MM.1S (cell line): Measurements from ENCODE around the gene STAT5A.

ENCODE experiments used
- DNase-seq: peaks from one replicate; pipeline ENCODE4 v3.0.0-alpha.2; 2015
- H2AFZ ChIP-seq: fragments of 300-600 bp; sonication (generic); 2 replicates; pipeline ENCODE4 v1.6.0; 2016; ENCODE audit warnings: antibody characterized with exemption, low read length
- H3F3A ChIP-seq: fragments of 300-600 bp; sonication (generic); 2 replicates; pipeline ENCODE4 v1.6.1; 2016; ENCODE audit warnings: mild to moderate bottlenecking, antibody characterized with exemption, low read length, moderate library complexity, mixed read lengths; ENCODE audit not compliant: insufficient read depth
- H3K27ac ChIP-seq: fragments of 300-600 bp; sonication (generic); 2 replicates; pipeline ENCODE4 v1.5.1; 2016; ENCODE audit warnings: mild to moderate bottlenecking, low read length
- H3K27me3 ChIP-seq: fragments of 300-600 bp; sonication (generic); replicated peaks from 2 replicates; pipeline ENCODE4 v1.6.0; 2016; ENCODE audit warnings: low read length; ENCODE audit not compliant: insufficient read depth
- H3K36me3 ChIP-seq: fragments of 300-600 bp; sonication (generic); replicated peaks from 2 replicates; pipeline ENCODE4 v1.6.1; 2016; ENCODE audit warnings: mild to moderate bottlenecking, low read length, mixed read lengths; ENCODE audit not compliant: insufficient read depth
- H3K4me1 ChIP-seq: fragments of 300-600 bp; sonication (generic); 2 replicates; pipeline ENCODE4 v1.6.1; 2016; ENCODE audit warnings: low read length, mixed read lengths
- H3K4me2 ChIP-seq: fragments of 300-600 bp; sonication (generic); 2 replicates; pipeline ENCODE4 v1.6.0; 2016; ENCODE audit warnings: low read depth, low read length
- H3K4me3 ChIP-seq: fragments of 300-600 bp; sonication (generic); 2 replicates; pipeline ENCODE4 v1.5.1; 2016; ENCODE audit warnings: low read length, mixed read lengths
- H3K79me2 ChIP-seq: fragments of 300-600 bp; sonication (generic); 2 replicates; pipeline ENCODE4 v1.6.1; 2016; ENCODE audit warnings: mixed run types, low read length, mixed read lengths
- H3K9ac ChIP-seq: fragments of 300-600 bp; sonication (generic); 2 replicates; pipeline ENCODE4 v1.6.1; 2016; ENCODE audit warnings: low read length, mixed read lengths
- H3K9me2 ChIP-seq: fragments of 300-600 bp; sonication (generic); replicated peaks from 2 replicates; pipeline ENCODE4 v1.6.1; 2016; ENCODE audit warnings: mild to moderate bottlenecking, low read length, mixed read lengths; ENCODE audit not compliant: insufficient read depth
- H3K9me3 ChIP-seq: fragments of 300-600 bp; sonication (generic); replicated peaks from 2 replicates; pipeline ENCODE4 v1.6.1; 2016; ENCODE audit warnings: mild to moderate bottlenecking, low read length, mixed read lengths; ENCODE audit not compliant: insufficient read depth
- H4K20me1 ChIP-seq: fragments of 300-600 bp; sonication (generic); 2 replicates; pipeline ENCODE4 v1.6.1; 2016; ENCODE audit warnings: mild to moderate bottlenecking, low read length, moderate library complexity, mixed read lengths; ENCODE audit not compliant: insufficient read depth
- EZH2 ChIP-seq: fragments of 300-600 bp; sonication (generic); optimal IDR thresholded peaks from 2 replicates; pipeline ENCODE3; 2017; ENCODE audit warnings: low read depth, mild to moderate bottlenecking, antibody characterized with exemption, low read length, mixed read lengths
- EZH2phosphoT487 ChIP-seq: fragments of 300-600 bp; sonication (generic); IDR thresholded peaks from 2 replicates; pipeline ENCODE4 v1.6.1; 2018; ENCODE audit warnings: antibody characterized with exemption, low read length
- TF ChIP-seq, protein P1 (sequence below): fragments of 300-600 bp; sonication (generic); IDR thresholded peaks from 2 replicates; pipeline ENCODE4 v1.5.1; 2016; ENCODE audit warnings: antibody characterized with exemption, low read length, mixed read lengths

Gene STAT5A

DNA sequence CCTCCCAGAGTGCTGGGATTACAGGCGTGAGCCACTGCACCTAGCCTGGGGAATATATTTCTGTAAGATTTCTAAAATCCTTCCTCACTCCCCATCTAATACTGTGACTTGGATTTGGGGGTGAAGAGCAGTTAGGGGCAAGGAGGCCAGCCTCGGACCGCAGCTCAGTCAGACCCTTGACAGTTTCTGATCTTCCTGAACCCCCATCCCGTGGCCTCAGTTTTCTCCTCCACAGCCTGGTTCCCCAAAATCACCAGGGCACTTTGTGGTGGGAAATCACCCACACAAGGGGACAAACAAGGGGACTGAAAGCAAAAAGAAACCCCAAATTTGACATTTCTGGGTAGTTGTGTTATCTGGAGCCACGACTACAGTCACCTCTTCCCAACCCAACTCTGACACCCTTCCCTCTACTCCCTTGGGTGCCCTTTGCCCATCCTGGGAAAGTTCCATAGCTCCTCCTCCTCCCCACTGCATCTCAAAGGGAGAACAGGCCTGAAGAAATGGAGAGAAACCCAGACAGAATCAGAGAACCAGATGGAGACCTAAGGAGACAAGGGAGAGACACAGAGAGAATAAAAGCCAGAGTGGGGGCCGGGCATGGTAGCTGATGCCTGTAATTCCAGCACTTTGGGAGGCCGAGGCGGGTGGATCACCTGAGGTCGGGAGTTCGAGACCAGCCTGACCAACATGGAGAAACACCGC, 2.8 kb upstream of the STAT5A start:
- no peak for DNase-seq
- no peak overlapping the region for H3K27ac ChIP-seq
- H2AFZ ChIP-seq: no peak overlapping the region
- H3K36me3 ChIP-seq: no peaks in the 10 kb centered on the region
- no peak overlapping the region for H3K9ac ChIP-seq
- peaks cover 15% of the 10 kb centered on the region for H3K27me3 ChIP-seq
- H3F3A ChIP-seq: no peaks in the 10 kb centered on the region
- no peak overlapping the region for H3K4me2 ChIP-seq
- no peaks in the 10 kb centered on the region for H3K9me2 ChIP-seq
- H3K4me3 ChIP-seq: no peak overlapping the region
- H3K79me2 ChIP-seq: no peaks in the 10 kb centered on the region
- no peaks in the 10 kb centered on the region for H4K20me1 ChIP-seq
- TF ChIP-seq, protein P1, sequence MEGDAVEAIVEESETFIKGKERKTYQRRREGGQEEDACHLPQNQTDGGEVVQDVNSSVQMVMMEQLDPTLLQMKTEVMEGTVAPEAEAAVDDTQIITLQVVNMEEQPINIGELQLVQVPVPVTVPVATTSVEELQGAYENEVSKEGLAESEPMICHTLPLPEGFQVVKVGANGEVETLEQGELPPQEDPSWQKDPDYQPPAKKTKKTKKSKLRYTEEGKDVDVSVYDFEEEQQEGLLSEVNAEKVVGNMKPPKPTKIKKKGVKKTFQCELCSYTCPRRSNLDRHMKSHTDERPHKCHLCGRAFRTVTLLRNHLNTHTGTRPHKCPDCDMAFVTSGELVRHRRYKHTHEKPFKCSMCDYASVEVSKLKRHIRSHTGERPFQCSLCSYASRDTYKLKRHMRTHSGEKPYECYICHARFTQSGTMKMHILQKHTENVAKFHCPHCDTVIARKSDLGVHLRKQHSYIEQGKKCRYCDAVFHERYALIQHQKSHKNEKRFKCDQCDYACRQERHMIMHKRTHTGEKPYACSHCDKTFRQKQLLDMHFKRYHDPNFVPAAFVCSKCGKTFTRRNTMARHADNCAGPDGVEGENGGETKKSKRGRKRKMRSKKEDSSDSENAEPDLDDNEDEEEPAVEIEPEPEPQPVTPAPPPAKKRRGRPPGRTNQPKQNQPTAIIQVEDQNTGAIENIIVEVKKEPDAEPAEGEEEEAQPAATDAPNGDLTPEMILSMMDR: no peak
- TF ChIP-seq EZH2phosphoT487 (no peak), EZH2 (no peak)
- H3K9me3 ChIP-seq: no peaks in the 10 kb centered on the region
- no peaks in the 10 kb centered on the region for H3K4me1 ChIP-seq

DNA sequence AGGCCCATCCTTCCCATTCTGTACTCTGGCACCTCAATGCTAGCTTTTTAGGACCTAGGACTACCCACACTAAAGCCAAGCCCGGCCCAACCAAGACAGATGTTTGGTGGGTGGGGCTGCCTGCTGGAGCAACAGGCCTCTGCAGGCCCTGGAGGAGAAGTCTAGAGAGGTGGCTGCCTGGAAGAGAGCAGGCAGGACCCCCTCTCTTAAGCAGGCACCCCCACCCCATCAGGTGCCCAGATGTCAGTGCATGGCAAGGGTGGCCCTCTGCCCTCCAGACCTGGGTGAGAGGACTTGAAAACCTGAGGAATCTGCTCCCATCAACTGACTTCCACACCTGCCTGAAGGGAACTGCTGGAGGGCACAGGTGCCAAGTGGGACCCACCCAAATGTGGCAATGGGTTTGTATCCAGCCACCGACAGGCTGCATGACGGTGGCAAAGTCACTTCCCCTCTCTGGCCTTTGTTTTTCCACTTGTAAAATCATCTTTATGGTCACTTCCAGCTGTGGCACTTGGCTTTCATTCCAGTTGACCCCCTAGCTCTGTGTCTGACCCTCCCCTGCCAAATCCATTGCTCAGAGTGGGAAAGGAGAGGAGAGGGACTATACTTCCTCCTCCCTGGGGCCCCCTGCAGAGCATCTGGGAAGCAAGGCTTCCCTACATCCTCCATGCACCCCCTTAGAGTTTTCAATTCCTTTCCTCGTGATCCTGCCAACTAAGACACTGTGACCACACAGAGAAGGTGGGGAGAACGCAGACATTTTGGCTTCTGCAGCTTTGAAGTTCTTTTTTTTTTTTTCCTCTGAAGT, 1.7 kb upstream of the STAT5A start:
- Histone ChIP-seq H4K20me1 (no peaks in the 10 kb centered on the region), H3K36me3 (no peaks in the 10 kb centered on the region), H3K79me2 (no peaks in the 10 kb centered on the region), H3K27me3 (peaks cover 15% of the 10 kb centered on the region), H3K9me3 (no peaks in the 10 kb centered on the region), H3K27ac (no peak overlapping the region), H3K9me2 (no peaks in the 10 kb centered on the region), H3K4me3 (no peak overlapping the region), H3K4me1 (no peaks in the 10 kb centered on the region), H3K9ac (no peak overlapping the region), H3K4me2 (no peak overlapping the region), H2AFZ (no peak overlapping the region), H3F3A (no peaks in the 10 kb centered on the region)
- no peak for DNase-seq
- no peak for TF ChIP-seq EZH2
- TF ChIP-seq, protein P1: no peak
- TF ChIP-seq EZH2phosphoT487: no peak

DNA sequence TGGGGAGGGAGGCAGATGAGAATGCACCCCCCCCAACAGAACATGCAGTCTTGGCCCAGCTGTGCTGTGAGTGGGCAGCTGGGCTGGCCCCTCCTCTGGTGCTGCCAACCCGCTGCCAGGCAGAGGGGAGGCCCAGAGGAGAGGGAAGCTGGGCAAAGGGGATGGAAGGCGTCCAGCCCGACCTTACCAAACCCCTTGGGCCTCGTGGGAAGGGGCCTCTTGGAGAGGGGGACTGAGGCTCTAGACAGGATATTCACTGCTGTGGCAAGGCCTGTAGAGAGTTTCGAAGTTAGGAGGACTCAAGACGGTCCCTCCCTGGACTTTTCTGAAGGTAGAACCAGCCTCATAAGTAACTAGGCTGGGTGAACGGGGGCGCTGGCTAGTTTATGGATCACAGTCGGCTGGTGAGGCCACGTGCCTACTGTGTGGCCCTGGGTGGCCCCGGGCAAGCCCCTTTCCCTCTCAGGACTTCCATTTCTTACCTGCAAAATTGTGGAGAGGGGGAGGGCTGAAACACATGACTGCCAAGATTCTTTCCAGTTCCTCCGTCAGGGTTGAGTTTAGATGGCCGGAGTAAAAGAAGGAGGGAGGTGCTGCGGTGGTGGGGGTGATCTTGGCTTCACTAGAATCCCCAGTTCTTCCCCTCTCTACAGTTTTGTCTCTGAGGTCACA, 857 bp upstream of the STAT5A start:
- no peak for TF ChIP-seq EZH2phosphoT487
- TF ChIP-seq, protein P1: no peak
- no peak for TF ChIP-seq EZH2
- Histone ChIP-seq H3K79me2 (no peaks in the 10 kb centered on the region), H3K27me3 (peaks cover 15% of the 10 kb centered on the region), H2AFZ (peak overlapping the region; percentile 63), H3K36me3 (no peaks in the 10 kb centered on the region), H3K4me1 (no peaks in the 10 kb centered on the region), H3K9me2 (no peaks in the 10 kb centered on the region), H3K27ac (no peak overlapping the region), H3F3A (no peaks in the 10 kb centered on the region), H3K9me3 (no peaks in the 10 kb centered on the region), H4K20me1 (no peaks in the 10 kb centered on the region), H3K9ac (no peak overlapping the region; the same call in 1 of the 2 replicates), H3K4me2 (peak overlapping the region; percentile 86; the same call in 1 of the 2 replicates), H3K4me3 (peak overlapping the region; percentile 56)
- DNase-seq: no peak
